IPS-NIHi7 (cell line): ENCODE measurements around the gene SIT1.

Experiments
- DNase-seq: peaks from one replicate; pipeline ENCODE4 v3.0.0; 2012; ENCODE audit warnings: mixed read lengths; ENCODE audit errors: extremely low spot score

SIT1 gene

DNA sequence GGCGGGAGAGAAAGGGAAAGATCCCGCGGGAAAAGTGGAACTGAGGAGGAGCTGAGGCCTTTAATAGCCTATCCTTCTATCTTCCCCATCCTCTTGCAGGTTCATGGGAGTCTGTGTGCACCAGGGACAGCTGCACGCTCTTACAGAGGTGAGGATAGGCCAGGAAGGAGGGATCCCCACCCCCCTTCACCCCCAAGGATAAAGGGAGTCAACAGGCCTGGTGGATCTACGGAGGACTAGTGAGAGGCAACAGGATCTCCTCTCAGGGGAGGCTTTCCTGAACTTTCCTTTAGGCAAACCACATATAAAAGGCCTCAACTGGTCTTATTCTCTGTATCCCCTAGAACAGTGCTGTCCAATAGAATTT, 44.6 kb downstream of the SIT1 start:
- DNase-seq, result no peak

DNA sequence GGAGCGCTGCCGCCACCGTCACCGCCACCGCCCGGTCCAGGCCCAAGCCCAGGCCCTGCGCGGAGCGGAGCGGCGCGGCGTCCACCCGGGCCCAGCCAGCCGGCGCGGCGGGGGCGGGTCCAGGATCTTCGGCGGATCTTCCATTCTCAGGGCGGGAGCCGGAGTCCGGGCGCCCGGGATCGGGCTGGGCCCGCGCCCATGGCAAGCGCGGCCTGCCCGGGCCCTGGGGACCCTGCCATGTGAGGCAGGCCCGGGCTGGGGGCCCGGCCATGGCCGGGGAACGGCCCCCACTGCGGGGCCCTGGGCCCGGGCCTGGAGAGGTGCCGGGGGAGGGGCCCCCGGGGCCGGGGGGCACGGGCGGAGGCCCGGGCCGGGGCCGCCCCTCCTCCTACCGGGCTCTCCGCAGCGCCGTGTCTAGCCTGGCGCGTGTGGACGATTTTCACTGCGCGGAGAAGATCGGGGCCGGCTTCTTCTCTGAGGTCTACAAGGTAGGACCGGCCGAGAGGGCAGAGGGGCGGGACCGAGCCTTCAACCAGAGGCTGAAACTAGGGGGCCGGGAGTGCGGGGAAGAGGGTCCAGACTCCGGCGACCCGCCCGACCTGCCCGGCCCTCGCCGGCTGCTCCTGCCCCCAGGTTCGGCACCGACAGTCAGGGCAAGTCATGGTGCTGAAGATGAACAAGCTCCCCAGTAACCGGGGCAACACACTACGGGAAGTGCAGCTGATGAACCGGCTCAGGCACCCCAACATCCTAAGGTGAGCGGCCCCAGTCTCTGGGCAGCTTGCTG, 45.2 kb downstream of the SIT1 start:
- DNase-seq, result peak; percentile 43

DNA sequence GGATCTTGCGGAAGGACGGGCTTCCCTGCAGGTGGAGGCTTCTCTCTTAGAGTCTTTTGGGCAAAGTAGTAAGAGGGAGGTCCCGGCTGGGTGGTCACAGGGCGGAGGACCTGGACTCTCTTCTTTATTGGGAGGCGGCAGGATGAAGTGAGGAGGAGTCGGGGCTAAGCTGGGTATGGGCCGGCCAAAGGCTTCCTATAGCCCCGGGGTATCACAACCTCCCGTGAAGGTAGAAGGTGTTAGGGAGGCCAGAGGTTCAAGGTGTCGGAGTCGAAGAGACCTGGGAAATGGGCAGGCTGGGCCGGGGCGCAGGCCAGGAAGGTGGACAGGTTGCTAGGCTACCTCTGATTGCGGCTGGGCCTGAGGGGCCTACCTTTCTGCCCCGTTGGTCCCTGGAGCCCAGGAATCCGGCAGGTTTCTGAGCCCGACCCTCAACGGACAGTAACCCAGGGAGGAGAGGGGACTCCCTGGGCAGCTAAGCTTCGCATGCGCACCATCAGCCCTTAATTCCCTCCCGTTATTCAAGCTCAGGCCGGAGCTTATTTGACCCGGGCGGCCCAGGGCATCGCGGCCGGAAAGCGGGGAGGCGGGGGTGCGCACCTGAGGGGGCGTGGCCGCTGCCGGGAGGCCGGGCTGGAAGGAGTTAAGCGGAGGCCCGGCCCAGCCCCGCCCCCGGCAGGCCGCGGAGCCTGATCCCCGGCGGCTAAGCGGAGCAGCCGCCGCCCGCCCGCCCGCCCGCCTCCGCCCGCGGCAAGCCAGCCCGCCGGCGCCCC, 46.0 kb downstream of the SIT1 start, which contains the start of gene TESK1:
TSS of gene TESK1 (plus strand) at position 685 of the 773 bp plus-strand sequence. CDS start 358 bp downstream, outside the sequence.
- DNase-seq, result peak; percentile 94

DNA sequence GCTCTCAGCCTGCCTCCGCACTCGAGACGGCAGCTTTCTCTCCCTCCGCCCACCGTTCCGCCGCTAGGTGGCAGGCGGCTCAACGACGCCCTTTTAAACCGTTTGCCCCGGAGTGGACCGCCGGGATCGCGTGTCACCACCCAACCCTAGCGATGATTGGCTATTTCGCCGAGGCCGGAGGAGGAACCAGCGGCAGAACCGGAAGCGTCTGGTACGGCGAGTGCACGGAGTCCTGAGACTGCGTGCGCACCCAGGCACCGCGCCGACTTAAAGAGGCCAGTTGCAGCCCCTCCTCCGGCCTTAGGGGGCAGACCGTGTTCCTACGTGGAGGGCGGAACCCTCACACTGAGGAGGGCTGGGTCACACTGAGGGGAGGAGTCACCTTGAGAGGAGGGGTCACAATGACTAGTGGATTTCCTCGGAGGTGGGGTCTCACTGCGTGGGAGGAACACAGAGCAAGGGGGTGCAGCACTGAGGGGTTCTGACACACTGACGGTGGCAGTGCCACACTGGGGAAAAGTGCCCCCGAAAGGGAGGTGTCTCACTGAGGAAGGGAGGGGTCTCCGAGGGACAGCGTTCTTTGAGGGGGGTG, 46.6 kb downstream of the SIT1 start:
- DNase-seq, result peak; percentile 99

DNA sequence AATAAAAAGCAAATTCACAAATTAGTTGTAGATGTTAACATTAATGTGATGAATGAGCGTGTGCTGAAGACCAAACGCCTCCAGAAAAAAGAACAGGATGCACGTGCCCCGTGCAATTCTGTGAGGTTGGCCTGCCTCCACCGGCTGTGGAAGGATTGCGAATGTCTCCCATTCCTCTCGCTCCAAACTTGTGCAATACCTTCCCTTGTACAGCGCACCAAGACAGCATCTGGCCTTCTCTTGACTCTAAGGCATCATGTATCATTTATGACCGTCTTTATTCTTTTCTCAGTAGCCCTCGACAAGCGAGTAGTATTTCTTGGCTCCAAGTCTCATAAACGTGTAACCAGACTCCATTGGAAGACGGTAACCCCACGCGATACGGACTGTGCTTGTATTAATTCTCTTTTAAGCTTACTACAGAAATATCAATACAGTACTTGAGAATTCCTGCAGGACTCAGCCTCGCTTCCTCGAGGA, 47.2 kb downstream of the SIT1 start:
- no peak for DNase-seq

DNA sequence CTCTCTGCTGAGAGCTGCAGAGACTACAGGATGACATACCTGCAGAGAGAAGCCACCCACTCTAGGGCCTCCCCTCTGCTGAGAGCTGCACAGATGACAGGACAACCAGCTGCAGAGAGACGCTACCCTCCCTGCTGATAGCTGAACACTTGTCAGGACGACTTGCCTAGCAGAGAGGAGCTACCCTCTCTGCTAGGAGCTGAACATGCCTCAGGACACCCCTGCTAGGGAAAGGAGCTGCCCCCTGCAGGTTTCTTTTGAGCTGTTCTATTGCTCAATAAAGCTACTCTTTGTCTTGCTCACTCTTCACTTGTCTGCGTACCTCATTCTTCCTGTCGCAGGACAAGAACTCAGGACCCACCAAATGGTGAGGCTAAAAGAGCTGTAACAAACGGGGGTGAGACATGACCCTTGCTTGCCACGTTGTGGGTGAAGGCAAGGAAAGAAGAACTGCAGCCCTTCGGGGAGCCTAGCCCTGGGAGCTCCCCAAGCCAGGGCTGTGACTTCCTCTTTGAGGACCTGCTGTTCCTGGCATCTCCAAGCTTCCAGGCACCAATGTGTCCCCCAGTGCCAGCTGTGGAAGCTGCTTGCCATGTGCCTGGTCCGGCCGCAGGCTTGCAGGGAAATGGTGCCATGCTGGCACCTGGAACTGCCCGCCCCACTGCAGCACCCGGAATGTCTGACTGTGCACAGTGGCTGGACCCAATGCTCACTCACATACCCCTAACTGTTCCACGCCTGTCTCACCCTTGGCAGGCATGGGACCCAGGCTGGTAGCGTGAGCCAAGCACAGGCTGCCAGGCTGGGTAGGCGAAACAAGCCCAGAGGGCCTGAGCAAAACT, 50.7 kb downstream of the SIT1 start:
- no peak for DNase-seq
